C4-2B (cell line): ENCODE results near the gene ALAS1.

Experiments
- CTCF ChIP-seq: fragments of 450-650 bp; conservative IDR thresholded peaks from 2 replicates; pipeline ENCODE4 v1.5.1; 2017; ENCODE audit warnings: mild to moderate bottlenecking
- ZFX ChIP-seq: fragments of 450-650 bp; IDR thresholded peaks from 2 replicates; pipeline ENCODE4 v1.6.1; 2017

DNA sequence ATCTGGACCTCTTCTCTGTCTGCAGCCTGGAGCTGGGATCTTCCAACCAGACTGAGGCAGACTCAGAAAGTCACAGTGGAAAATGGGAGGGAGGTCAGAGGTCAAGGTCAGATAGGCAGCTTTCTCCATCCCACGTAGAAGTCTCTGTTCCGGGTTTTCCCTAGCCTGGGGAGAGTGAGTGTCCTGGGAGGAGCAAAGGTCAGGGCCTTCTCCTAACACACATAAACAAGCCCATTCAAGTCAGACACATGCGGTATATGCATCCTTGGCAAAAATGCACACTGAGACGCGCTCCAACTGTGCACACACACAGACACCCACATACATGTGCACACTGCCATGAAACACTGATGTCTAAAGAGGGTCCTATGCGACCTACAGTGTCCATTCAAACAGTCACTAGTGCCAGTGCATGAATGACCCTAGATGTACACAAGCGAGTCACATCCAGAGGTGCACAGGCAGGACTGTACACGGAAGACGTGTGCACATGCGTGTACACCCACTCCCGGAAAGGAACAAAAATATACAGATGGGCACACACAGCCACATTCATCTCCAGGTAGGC lies 40.3 kb downstream of the ALAS1 start:
- TF ChIP-seq CTCF = no peak
- no peak for TF ChIP-seq ZFX
